AG09309 (cell line): ENCODE data around the gene CENPI.
"Not testable (repeated sequence)": the region's sequence is repeated elsewhere in the genome, so short reads cannot be mapped to it uniquely, and the experiment has no call there.

Experiments used
- DNase-seq: peaks from one replicate; pipeline ENCODE4 v3.0.0-alpha.2; 2010; ENCODE audit warnings: low read depth
- H3K4me3 ChIP-seq: 2 replicates; pipeline ENCODE4 v1.5.1; 2011; ENCODE audit warnings: mild to moderate bottlenecking, low read depth, low read length, moderate library complexity; ENCODE audit not compliant: control insufficient read depth
- CTCF ChIP-seq: IDR thresholded peaks from 2 replicates; pipeline ENCODE4 v1.5.1; 2011; ENCODE audit warnings: mild to moderate bottlenecking, low read depth, low read length, inconsistent platforms; ENCODE audit not compliant: insufficient read depth, control insufficient read depth; ENCODE audit errors: missing control alignments

Gene CENPI

DNA sequence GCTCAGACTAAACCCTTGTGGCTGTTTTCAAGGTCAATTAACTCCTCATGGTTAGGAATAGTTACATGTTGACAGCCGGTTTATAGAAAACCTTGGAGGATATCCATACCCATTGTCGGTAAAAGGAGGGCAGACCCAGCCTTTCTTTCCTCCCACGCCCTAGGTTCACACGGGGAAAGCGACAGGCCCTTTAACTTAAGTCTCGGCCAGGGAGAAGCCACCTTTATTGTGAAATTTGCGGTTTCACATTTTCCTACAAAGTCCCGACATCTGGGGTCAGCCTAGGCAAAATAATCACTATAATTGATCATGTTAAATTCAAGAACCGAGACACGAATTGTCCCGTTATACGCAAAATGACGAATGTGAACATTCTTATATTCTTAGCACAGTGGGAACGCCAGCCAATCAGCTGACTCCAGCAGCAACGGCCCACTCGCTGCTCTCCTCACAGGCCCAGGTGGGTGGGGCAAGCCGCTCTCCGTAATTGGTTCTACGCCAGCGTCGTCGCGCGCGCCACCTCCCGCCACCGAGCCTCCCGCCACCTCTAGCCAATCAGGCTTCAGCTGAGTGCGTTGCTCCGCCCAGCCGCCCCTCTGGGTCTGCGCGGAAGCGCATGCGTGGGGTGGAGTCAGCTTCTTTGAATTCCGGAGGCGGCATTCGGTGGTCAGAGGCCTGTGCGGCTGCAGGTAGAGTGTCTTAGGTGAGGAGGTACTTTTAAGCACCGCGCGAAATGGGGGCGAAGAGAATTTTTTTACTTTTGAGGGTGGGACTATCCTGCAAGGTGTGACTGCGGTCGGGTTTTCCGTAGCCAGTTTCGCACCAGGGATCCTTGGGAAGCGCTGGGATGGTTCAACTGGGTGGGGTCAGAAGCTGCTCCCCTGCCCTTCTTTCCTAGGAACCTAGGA lies at the start of gene CENPI:
Gene CENPI, plus strand, starts transcription at position 659 of the 908 bp plus-strand sequence. CDS start 2,867 bp downstream, outside the sequence.
- DNase-seq: peak; percentile 57
- H3K4me3 ChIP-seq: peak within 1 kb of the TSS; percentile 60
- no peak for TF ChIP-seq CTCF

DNA sequence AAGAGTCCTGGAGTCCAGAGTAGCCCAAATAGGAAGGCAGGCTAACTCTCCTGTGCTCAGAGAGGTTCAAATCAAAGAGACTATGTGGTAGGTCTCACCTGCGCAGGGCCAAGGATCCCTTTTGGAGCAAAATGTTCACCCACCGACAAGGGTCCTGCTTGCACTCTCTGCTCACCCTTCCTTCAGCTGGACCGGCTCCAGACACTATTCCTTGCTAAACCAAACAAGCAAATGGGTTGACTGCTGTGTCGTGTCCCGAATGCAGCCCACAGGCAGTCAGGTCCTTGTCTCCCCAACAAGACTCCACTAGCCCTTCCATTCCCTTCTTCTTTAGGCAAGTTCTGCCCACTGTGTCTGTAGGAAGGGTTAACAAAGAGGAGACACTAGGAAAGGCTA lies 46.9 kb upstream of the CENPI start:
- peak overlapping the region; percentile 59 for H3K4me3 ChIP-seq
- no peak for TF ChIP-seq CTCF
- no peak for DNase-seq

DNA sequence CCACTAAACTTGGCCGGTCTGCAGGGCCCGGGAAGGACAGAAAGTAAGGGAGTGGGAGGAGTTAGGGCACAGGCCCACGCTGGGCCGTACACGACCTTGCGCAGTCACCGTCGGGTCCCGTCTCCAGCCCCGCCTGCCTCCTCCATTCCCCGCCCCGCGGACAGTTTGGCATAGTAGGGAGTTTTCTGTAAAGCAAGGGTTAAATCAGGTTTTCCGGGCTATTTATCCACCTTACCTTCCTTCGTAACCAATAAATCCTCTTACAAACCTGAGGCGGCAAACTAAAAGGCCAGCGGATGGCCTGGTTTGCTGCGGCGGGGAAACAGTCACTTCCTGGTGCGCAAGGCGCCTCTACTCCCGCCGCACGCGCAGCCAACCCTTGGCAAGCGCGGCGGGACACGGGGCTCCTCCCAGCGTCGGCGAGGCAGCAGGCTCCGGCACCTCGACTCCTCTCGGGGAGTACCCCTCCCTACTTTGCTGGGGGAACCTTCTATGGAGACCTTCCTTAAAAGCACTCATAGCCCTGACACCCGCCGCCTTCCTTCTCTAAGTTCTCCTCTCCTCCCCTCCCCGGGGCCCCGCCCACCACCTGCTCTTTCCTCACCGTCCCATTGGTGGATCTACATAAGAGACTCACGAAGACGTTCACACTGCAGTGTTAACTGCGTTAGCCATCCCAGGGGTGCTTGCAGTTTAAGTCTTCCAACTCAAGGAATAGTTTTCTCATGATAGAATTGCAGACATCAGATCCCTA lies 46.3 kb upstream of the CENPI start, which contains the start of gene TRMT2B:
Gene TRMT2B, minus strand, starts transcription at position 563 of the 754 bp plus-strand sequence. CDS start 9,822 bp downstream, outside the sequence.
- no peak for DNase-seq

DNA sequence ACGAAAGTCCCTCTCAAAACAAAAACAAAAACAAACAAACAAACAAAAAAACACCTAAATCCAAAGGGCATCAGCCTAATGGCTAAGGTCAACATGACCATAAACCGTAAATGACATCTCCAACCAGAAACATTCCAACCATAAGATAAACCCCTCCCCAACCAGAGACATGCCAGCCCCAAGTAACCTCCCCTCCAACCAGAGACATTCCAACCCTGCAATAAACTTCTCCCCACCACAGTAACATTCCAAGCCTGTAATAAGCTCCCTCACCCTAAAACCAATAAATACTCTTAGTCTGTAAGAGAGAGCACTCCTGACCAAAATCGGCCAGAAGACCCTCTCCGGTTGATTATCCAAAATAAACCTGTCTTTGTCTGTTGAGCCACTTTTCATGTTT lies 41.5 kb upstream of the CENPI start:
- not testable (repeated sequence) for DNase-seq, H3K4me3 ChIP-seq

More for the DNA sequence above, 46.3 kb upstream of the CENPI start, which contains the start of gene TRMT2B:
- TF ChIP-seq CTCF: no peak
- H3K4me3 ChIP-seq: peak within 1 kb of the TSS; percentile 59

- TF ChIP-seq CTCF: no peak
- H3K4me3 ChIP-seq: no peak overlapping the region
- no peak for DNase-seq
These were observed 40.8 kb upstream of the CENPI start for GRCh38 chrX:101057093-101057714.

DNA sequence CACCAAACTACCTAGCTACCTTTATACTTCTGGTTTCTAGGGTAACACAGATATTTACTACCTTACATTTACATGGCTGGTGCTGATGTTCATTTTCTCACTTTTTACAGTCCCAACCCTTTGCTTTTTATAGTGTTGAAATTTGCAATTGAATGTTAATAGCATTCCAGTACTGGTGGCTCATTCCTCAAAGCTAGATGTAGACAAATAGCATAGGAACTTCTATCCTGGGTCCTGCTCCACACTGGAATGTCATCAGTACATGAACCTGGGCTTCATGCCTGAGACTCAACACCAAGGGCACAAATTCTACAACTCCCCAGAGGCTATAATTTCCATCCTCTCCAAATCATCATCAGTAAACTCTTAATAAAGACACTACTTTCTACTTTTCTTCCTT lies 35.8 kb upstream of the CENPI start:
- H3K4me3 ChIP-seq: no peak overlapping the region
- no peak for DNase-seq
- no peak for TF ChIP-seq CTCF
